NCI-H226 (cell line): ENCODE results near the gene GPR183.

Experiments
- DNase-seq: peaks from one replicate; pipeline ENCODE4 v3.0.0-alpha.2; 2015

Gene GPR183, protein sequence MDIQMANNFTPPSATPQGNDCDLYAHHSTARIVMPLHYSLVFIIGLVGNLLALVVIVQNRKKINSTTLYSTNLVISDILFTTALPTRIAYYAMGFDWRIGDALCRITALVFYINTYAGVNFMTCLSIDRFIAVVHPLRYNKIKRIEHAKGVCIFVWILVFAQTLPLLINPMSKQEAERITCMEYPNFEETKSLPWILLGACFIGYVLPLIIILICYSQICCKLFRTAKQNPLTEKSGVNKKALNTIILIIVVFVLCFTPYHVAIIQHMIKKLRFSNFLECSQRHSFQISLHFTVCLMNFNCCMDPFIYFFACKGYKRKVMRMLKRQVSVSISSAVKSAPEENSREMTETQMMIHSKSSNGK

DNA sequence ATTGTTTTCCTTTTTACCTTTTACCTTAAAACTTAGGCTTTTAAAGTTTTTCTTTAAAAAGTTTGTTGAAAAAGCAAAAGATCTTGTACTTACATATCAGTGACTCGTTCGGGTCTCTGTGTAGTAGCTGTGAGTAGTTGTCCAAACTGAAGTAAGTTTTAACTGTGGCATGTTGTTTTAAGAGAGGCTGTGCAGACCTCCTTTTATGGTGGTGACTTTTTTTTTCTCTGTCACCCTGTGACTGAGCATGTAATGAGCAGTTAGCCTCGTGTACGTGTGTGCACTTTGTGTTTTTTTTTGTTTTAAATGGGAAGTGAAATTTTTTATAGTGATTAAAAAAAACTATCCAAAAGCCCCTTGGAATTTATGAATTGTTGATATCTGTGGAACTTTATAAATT, at the start of gene GPR183:
Gene GPR183 (minus strand): TSS at position 153 of the 400 bp plus-strand sequence. CDS start 11,254 bp downstream, outside the sequence.
- no peak for DNase-seq

DNA sequence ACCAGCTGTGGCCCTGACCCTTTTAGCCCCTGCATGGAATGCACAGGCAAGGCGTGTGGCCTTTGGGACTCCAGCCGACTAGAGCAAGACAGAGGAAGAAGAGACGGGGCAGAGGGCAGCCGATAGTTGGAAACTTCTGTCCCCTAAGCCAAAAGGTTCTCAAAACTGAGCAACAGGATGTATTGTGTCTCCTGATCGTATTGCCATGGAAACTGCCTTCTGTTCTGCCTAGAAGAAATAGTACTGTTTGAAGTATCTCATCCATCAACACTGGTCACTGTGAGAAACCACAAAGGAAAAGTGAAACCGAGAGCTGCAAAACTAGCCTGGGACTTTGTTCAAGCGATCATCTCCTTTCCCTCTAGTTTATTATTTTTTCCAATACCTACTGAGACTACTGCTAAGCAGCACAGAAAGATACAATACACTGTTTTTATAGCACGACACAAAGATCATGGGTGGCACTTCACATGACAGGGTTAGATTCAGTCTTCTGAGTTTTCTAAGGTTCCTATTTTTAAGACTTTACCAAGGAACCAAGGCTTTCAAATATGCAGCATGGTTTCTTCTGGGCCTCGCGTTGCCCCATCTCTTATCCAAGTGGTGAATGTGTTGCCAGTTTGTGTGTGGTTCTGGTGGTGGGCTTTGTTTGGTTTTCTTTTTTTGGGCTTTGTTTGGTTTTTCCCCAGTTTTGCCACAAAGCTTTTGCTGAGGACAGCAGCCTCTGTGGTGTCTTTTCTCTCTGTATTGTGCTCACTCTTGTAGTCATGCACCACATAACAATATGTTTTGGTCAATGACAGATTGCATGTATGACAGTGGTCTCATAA, 49.3 kb upstream of the GPR183 start:
- no peak for DNase-seq

DNA sequence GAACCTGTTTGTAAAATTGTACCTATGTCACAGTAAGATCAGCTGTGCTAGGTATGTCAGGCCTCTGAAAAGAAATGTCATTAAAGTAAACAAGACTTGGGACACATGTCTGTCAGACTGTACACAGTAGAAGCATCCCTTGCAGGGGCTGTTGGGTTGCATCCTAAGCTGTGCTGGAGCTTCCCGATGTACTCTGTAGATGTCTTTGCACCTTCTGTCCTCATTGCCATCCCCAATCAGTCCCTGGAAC, 48.7 kb upstream of the GPR183 start:
- DNase-seq = no peak

DNA sequence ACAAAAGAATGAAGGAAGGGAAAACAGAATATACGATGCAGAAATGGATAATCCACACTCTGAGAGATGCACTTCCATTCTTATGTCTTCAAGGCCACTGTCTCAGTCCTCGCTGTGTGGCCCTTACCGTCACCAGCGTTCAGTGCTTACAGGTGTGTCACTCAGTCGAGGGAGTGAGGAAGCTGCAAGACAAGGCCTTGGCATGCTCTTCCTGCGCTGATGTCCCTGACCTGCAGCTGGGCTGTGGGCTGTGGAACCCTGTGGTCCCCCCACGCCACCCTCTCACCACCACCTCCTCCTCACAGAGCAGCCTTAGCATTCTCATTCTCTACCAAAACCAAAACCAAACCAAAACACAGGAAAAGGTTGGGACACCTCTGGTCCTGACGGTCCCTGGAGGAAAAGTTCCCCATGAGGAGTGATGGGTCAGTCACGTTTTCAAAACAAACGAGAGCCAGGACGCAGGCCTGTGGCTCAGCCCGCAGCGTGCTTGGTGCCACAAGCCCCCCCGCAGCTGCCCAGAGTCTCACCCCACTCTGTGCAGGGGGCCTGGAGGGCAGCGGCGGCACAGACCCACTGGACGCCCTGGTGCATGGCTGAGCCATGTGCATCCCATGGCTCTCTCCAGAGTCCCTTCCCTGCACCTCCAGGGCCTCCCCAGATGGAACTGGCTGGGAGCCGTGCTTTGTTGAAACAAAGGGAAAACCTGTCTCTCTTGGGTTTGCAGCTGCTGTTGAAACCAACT, 48.2 kb upstream of the GPR183 start:
- DNase-seq = no peak

DNA sequence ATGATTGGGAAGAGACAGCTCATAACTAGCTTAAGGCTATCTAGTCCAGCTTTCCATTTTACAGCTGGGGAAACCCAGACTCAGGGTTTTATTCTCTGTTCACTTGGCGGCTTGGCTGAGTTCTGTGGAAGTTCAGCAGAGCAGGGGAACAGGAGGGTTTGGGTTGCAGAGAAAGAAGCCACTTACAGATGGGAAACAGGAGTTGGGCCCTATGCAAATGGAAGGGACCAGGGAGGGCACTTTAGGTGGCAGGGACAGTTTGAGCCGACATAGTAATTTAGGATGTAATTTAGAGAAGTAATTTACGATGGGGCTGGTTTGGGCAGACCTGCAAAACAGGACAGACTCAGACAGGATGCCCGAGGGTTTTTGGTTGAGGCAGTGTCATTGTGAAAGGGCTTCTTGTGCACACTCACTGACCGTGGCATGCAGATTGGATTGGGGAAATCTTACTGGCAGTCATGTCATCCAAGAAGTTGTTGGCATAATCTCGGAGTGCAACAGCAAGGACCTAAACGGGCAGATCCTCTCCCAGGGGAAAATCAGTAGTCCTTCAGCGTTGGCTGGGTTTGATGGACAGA, 47.3 kb upstream of the GPR183 start:
- no peak for DNase-seq

DNA sequence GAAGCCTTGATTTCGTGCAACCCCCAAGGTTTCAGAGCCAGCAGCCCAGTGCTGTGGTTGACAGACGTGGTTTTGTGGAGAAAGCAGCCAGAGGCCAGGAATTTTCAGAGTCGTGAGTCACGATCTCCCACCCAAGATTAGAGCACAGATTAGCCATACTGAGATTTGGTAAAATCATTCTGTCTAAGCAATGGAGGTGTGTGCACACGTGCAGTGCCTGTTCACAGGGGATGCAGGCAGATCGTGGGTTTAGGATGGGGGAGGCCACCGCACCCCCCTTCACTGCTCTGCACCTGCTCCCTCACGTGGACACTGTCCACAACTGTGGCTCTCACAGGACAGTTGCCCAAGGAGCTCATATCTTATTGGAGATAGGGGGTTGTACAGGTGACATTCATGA, 46.6 kb upstream of the GPR183 start:
- no peak for DNase-seq

DNA sequence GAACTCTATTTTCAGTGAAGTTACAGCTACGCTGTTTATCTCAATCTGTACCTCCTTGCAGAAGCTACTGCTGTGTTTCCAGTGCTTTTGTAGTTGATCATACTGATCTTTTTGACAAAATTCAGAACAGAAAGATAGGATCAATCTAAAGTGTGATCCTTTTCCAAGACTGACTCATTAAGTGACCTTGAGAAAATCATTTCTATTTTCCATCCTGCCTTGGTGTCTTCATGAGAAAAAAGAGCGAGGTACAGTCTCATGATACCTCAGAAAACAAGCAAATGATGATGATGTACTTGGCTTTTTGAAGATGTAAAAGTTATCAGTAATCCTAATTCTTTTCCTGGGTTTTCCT, 46.0 kb upstream of the GPR183 start:
- DNase-seq = no peak

DNA sequence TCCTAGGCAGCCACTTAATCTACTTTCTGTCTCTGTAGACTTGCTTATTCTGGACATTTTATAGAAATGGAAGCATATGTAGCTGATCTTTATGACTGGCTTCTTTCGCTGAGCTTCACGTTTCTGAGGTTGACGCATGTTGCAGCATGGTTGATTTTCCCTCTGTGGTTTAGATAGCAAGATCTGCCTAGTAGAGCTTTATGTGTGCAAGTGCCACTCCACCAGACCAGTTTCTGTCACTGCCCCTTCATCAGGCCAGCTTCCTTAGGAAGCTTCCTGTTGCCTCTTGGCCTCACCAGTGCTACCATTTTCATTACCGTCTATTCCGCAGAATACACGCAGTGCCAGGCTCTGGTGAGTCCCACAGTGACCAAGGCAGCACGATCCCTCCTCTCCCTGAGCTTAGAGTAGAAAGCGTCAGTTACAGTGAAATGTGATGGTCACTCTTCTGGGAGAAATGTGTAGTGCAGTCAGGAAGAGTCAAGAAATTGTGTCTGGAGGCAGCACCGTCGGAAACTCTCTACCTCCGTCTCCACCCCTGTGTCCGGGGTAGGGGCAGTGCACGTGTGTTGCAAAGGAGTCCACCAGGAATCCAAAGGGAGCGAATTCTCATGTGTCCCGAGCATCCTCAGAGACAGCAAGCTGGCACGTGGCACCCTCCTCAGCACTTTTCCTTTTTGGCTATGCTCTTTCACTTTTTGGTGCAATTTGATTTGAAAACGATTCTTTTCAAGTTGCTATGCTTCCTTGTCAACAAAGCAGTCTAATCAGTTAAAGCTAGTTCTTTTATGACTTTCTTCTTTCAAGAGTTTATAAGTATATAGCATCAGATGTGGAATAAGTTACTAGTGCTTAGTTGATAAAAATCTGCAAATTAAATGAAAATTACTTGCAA, 45.4 kb upstream of the GPR183 start:
- DNase-seq = no peak

DNA sequence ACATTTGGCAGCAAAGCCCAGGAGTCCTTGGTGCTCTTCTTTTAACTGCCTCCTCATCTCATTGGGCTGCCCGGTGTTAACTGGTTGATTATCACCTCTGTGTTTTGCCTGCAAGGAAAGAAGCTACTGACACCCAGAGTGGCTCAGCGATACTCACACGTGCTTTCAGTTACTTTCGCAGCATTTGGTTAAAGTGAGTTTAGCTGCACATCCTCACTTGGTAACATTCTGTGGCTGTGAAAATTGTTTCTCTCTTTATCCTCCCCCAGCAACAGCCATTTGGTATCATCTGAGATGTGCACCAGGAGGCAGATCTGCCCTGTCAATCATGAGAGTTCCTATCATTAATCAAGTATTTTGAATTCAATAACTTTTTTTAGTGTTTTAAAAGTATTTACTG, 44.6 kb upstream of the GPR183 start:
- DNase-seq = no peak

DNA sequence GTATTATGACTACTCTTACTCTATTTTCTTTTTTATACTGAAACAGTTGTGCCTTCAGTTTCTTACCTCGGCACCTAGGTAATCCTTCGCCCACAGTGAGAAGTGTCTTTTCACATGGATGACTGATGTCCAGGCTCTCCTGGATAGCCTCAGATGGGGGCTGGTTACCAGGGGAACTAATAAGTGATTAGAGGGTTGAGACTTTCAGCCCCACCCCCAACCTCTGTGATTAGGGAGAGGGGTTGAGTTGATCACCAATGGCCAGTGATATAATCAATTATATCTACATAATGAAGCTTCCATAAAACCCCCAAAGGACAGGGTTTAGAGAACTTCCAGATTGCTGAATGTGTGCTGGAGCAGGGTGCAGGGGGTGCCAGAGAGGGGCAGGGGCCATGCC, 43.0 kb upstream of the GPR183 start:
- no peak for DNase-seq

DNA sequence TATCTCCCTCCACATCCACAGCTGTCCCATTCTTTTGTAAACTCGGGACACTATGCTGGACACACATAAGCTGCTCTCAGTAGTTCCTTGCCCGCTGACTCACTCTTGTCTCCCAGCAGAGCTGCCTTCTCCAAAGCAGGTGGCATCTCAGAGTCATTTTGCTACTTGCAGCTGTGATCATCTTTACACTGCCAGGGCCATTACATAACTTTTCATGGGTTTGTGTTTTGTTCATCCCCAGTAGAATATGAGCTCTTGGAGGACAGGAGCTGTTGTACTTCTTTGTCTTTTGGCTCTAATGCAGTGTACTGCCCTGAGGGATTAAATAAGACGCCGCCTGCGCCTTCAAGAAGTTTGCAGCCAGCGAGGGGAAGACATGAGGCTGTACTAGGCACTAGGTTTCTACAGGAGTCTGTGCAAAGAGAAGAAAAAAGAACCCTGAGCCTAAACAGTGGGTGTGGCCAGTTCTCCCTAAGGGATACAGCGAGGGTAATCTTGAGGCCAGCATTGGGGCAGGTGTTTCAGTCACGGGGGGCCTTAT, 40.8 kb upstream of the GPR183 start:
- no peak for DNase-seq

DNA sequence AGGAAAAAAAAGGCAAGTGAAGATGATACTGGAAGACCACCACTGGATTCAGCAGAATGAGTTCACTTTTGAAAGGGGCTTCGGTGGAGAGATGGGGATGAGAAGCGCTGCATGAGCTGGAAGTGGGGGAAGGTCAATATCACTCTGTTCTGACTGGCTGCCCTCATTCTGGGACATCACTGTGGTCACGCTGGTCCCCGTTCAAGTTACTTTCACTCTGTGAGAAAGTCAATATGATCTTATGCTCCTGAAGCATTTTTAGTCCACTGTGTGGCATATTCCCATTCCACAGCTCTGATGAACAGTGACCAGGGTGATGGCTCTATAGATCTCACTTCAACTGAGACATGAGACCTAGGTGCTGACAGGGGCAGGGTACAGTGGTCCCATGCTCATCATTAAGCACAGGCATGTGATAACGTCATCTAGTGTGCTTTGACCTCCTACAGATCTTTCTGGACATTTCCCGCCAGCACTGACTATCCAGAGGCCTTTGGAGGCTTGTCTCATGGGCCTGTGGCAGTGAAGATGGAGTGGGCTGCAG, 40.2 kb upstream of the GPR183 start:
- no peak for DNase-seq

DNA sequence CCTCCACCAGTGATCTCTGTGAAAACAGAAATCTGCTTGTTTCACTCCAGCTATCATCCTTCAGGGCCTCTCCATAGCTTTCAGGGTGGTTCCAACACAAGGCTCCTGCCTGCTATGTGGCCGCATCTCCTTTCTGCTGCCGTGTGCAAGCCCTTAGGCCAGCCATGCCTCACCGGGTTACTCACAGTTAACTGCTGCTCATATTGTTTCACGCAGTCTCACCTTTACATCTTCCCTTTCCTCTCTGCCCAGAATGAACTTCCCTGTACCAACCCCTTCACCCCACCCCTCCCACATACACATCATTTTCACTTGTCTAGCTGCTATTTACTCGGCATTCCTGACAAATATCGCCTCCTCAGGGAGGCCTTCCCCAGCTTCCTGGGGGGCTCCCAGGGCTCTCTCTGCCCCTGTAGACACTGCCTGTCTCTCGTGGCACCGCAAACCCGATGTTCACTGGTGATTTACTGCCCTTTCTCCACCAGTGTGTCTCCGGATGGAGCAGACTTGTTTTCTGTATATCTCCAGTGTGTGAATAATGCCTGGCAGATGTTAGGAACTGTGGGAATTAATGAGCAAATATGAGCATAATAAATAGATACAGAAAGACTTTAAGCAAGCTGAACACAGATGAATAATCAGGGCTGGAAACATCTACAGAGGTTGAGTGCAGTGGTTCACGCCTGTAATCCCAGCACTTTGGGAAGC, 39.3 kb upstream of the GPR183 start:
- DNase-seq = no peak

DNA sequence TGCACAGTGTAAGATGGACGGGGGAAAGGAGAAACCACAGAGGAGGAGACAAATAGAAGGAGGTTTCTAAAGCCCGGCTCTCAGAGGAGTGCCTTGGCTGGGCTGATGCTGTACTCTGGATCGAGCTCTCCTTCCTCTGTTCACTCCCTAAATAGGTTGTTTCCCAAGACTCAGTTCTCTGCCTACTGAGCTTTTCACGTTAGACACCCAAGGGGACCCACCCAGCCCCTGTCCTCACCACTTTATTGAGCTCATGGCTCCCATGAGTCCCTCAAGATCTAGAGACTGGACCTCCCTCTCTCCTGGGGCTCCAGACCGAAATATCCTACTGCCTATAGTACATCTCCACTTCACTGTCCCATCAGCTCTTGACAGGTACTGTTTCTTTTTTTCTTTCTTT, 38.1 kb upstream of the GPR183 start:
- DNase-seq = no peak

DNA sequence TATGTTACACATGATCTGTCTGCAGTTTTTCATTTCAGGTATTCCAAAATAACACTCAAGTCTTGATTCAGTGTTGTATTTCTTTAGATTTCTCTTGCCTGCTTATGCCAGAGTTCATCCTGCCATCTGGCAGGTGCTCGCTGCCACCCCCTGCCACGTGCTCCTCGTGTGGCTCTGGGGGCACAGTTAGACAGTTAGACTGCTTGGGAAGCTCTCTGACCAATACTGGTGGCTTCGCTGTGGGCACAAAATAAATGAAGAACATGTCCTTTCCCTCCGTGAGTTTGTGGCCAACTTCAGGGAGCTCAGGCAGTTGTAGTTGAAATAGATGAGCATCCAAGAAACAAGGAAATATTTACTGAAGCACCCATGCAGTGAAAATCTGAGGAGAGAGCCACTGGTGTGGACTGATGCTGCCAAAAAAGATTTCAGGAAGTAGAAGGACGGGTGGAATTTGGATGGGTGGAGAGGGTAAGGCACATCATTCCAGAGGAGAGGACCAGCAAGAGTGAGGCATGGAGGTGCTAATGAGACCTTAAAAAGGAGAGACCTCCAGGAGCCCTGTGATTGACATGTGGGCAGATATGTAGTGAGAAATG, 37.5 kb upstream of the GPR183 start:
- no peak for DNase-seq

DNA sequence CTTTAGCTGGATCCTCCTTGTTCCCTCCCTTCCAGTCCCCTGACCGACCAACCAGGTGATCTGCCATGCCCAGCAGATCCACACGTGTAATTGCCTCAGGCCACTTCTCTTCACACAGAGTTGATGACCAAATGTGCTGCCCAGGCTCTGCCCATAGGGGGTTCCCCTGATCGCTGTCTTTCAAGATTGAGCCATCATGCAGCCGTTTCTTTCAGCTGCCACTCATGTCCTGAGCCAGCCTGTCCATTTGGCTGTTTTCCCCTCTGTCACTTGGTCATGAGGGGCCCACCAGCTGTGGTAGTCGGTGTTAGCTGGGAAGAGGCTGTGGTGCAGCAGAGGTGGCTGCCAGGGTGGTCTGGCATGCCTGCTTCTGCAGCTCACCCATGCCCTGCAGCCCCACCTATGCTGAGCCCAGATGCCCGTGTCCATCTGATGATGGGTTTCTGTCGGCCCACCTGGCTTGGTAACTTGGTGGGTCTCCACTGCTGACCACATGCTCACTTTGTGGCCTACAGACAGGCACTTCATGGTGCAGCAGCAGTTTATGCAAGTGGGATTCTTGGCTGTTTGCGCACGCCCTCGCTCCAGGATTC, 35.6 kb upstream of the GPR183 start:
- no peak for DNase-seq

DNA sequence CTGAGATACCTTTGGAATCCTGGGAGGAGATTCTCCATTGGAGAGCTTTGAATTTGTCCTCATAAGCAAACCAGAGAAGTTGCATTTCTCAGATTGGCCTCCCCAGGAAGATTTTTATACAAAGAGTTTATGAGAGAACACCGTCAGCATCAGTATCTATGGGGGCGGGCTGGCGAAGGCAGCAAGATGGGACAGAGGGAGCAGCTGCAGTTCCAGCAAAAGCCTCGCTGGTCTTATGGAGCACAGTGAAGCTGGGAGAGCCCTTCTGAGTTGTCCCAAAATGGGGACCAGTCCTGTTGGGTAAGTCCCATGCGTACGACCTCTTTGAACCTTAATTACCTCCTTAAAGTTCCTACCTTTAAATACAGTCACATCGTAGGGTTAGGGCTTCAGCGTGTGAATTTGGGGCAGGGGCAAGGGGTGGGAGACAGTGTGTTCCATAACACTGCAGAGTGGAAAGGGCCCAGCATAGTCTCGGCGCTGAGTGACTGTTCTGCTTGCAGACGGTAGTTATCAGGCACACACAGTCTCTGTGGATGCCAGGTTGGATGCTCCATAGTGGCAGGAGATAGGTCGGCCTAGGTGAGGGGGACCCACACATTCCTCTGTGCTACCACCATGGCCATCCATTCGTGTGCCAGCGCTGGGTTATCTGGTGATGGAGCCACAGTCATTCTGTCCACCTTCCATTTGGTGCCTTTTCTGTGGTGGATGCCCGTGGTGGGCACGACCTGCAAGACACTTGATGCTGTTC, 34.9 kb upstream of the GPR183 start:
- no peak for DNase-seq

DNA sequence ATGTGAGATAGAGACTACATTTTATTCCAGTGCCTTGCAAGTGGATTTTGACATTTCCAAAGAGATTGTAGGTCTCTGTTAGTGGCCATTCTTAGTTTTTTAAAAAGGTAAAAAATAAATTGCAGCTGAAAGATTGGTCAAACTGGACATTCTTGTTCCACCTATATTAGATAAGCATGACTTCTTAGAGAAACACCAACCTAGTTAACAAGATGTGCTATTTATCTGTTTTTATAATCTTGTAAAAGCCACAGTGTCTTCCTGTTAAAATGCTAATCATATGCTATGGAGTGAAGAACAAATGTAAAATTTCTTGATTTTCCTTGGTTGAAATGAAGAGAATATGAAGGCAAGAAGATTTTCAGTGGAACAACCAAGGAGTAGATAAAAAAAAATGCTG, 33.4 kb upstream of the GPR183 start:
- no peak for DNase-seq

DNA sequence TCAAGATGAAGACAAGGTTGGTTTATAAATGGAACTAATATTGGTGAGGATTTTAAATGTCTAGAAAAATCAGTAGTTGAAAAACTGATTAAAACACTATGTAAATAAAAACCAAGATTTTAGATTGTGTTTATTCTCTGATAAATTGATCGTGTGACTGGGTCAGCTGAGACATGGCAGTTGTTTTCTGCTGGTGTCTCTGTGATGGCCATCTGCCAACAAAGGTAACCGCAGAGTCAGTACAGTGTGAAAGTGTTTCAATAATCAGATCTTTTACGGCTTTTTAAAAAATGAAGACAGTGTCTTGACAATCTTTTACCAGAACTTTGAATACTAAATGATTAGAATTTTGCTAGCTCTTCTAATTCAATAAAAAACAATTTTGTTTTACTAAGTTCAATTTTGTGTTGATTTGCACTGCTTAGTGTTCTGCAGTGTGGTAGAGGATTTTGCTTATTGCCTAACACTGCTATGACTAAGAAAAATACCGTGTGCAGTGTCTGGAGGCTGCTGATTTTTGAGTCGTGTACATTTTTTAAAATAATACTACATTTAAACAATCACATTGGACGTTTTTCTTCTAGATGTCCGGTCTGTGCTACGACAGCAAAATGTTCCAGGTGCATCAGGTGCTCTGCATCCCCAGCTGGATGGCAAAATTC, 32.7 kb upstream of the GPR183 start:
- DNase-seq = no peak
